Stomach (tissue), 4 donors: ENCODE data around the gene RPTOR.

ENCODE experiments used
- CTCF ChIP-seq, 7 experiments: fragments of 450-650 bp in 4 of 7; fragments of 200-600 bp in 3 of 7; sonication (generic) in 3 of 7; IDR thresholded peaks; one replicate each; pipeline ENCODE4 v1.5.1; 2016 to 2019; ENCODE audit warnings: antibody characterized with exemption in 7 of 7, control low read depth in 2 of 7, mild to moderate bottlenecking in 1 of 7
- POLR2A ChIP-seq, 4 donors: fragments of 450-650 bp; IDR thresholded peaks; one replicate each; pipeline ENCODE4 v1.6.1; 2016; ENCODE audit warnings: antibody characterized with exemption in 4 of 4, control low read depth in 2 of 4, mild to moderate bottlenecking in 1 of 4, moderate library complexity in 1 of 4
- POLR2AphosphoS5 ChIP-seq, 3 donors: sonication (generic); formaldehyde crosslinking; IDR thresholded peaks; one replicate each; pipeline ENCODE4 v1.6.1; 2016; ENCODE audit warnings: antibody characterized with exemption in 3 of 3

GRCh38 chr17:80819422-80820164, 275.0 kb downstream of the RPTOR start:
- no peak for TF ChIP-seq CTCF (IDR thresholded peaks at IDR 0.05)
- TF ChIP-seq POLR2A (IDR thresholded peaks at IDR 0.05) = no peak
- no peak for TF ChIP-seq POLR2AphosphoS5 (IDR thresholded peaks at IDR 0.05)
